ACC112 (cell line): ENCODE data around the gene SLC26A4.

Source experiments
- H2AFZ ChIP-seq: fragments of 200-600 bp; sonication (generic); one replicate; pipeline ENCODE4 v1.6.0; 2017; ENCODE audit warnings: antibody characterized with exemption, low read length; ENCODE audit not compliant: unreplicated experiment
- H3K27ac ChIP-seq: fragments of 200-600 bp; sonication (generic); 2 replicates; pipeline ENCODE4 v1.5.1; 2014; ENCODE audit warnings: low read depth, mild to moderate bottlenecking, antibody characterized with exemption, low read length, moderate library complexity
- H3K27me3 ChIP-seq: fragments of 200-600 bp; sonication (generic); 2 replicates; pipeline ENCODE4 v1.6.1; 2014; ENCODE audit warnings: mild to moderate bottlenecking, antibody characterized with exemption, low read length, moderate library complexity, mixed read lengths; ENCODE audit not compliant: insufficient read depth
- H3K36me3 ChIP-seq: fragments of 200-600 bp; sonication (generic); 2 replicates; pipeline ENCODE4 v1.6.1; 2016; ENCODE audit warnings: mild to moderate bottlenecking, antibody characterized with exemption, low read length, moderate library complexity, mixed read lengths; ENCODE audit not compliant: insufficient read depth
- H3K4me1 ChIP-seq: fragments of 200-600 bp; sonication (generic); one replicate; pipeline ENCODE4 v1.6.1; 2016; ENCODE audit warnings: low read length, mixed read lengths; ENCODE audit not compliant: insufficient read depth, unreplicated experiment, control insufficient read depth
- H3K4me3 ChIP-seq: fragments of 200-600 bp; sonication (generic); 2 replicates; pipeline ENCODE4 v1.5.1; 2014; ENCODE audit warnings: mild to moderate bottlenecking, low read depth, low read length
- H3K79me2 ChIP-seq: fragments of 200-600 bp; sonication (generic); one replicate; pipeline ENCODE4 v1.6.0; 2016; ENCODE audit warnings: low read length; ENCODE audit not compliant: control insufficient read depth, unreplicated experiment, insufficient read depth

SLC26A4 gene

DNA sequence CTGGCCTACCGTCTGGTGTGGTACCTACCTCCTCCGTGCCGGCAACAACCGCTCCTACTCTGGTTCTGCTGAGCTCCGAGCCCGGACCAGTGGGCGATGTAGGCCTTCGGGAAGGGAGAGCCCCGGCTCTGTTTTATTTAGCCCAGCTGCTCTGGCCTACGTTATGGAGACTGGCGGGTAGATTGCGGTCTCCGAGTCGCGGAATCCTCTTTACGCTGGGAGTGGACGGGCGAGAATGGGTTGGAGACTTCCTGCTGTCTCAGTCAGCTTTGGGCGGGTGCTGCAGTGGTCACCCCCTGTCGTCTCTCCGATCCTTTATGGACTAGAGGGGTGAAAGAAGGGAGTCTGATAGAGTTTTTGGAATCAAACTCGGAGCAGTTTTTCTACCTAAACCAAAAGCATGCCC, 83.7 kb downstream of the SLC26A4 start:
- Histone ChIP-seq H3K4me1 (peaks cover 33% of the 10 kb centered on the region), H3K27ac (peak overlapping the region; percentile 91), H3K79me2 (peaks cover 53% of the 10 kb centered on the region), H3K27me3 (no peaks in the 10 kb centered on the region), H3K4me3 (peak overlapping the region; percentile 86), H3K36me3 (peaks cover 7% of the 10 kb centered on the region), H2AFZ (peak overlapping the region; percentile 63)

DNA sequence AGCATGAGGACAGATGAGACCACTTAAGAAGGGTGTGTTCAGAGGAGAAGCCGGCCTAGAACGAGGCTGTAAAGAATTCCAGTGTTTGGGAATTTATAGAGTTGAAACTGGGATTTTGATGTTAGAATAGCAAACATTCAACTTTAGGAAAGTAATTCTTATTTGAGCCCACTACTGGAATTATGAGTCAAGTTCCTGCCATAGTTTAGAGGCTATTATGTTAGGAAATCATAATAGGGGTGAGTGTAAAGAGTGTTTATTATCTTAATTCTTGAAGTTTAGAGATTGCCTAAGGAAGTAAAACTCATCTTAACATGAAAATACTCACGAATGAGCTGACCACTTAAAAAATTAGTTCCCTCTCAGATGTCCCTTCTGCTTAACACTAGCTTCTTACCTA, 85.4 kb downstream of the SLC26A4 start:
- Histone ChIP-seq H3K4me1 (peaks cover 33% of the 10 kb centered on the region), H3K36me3 (peaks cover 8% of the 10 kb centered on the region), H3K27me3 (no peaks in the 10 kb centered on the region), H3K27ac (no peak overlapping the region), H3K79me2 (peaks cover 59% of the 10 kb centered on the region), H2AFZ (no peak overlapping the region), H3K4me3 (peak overlapping the region; percentile 86)

GRCh38 chr7:107751113-107751512, 90.5 kb downstream of the SLC26A4 start:
- Histone ChIP-seq H3K79me2 (peaks cover 42% of the 10 kb centered on the region), H2AFZ (no peak overlapping the region), H3K27ac (no peak overlapping the region), H3K27me3 (no peaks in the 10 kb centered on the region), H3K4me1 (peaks cover 16% of the 10 kb centered on the region), H3K36me3 (peaks cover 27% of the 10 kb centered on the region), H3K4me3 (no peak overlapping the region)

- no peak overlapping the region for H3K27ac ChIP-seq
- no peak overlapping the region for H3K4me3 ChIP-seq
- peaks cover 40% of the 10 kb centered on the region for H3K36me3 ChIP-seq
- H3K4me1 ChIP-seq = no peaks in the 10 kb centered on the region
- H3K27me3 ChIP-seq = no peaks in the 10 kb centered on the region
- no peak overlapping the region for H2AFZ ChIP-seq
- peaks cover 10% of the 10 kb centered on the region for H3K79me2 ChIP-seq
Observed at GRCh38 chr7:107754642-107755041, 94.0 kb downstream of the SLC26A4 start.

- H3K4me1 ChIP-seq = no peaks in the 10 kb centered on the region
- no peak overlapping the region for H3K4me3 ChIP-seq
- H2AFZ ChIP-seq = no peak overlapping the region
- H3K79me2 ChIP-seq = no peaks in the 10 kb centered on the region
- H3K27me3 ChIP-seq = no peaks in the 10 kb centered on the region
- peaks cover 37% of the 10 kb centered on the region for H3K36me3 ChIP-seq
- no peak overlapping the region for H3K27ac ChIP-seq
Observed at GRCh38 chr7:107758667-107759066, 98.0 kb downstream of the SLC26A4 start.

DNA sequence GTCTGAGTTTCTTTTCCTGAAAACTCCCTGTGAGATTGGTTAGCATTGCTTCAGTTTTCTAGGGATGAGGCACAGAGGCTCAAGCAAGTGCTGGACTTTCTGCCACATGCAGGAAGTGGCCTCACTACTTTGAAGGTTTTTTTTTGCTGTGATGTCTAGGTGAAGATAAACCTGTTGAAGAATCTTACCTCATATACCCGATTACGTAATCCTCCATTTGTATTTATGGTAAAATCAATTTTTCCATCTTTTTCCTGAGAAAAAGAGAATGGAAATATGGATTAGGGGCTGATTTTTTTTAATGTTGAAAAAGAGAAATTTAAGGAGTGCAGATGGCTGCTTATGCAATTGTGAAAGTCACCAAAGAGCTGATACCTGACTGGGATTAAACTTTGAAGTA, 106.8 kb downstream of the SLC26A4 start:
- Histone ChIP-seq H3K79me2 (no peaks in the 10 kb centered on the region), H3K4me3 (no peak overlapping the region), H3K4me1 (no peaks in the 10 kb centered on the region), H3K27ac (no peak overlapping the region), H2AFZ (no peak overlapping the region), H3K27me3 (0 out of 2 replicates have a peak, but pooled peaks cover 11% of the 10 kb centered on the region), H3K36me3 (no peaks in the 10 kb centered on the region)
